ENCODE measurements around the gene IL15.

The IL15 gene

DNA sequence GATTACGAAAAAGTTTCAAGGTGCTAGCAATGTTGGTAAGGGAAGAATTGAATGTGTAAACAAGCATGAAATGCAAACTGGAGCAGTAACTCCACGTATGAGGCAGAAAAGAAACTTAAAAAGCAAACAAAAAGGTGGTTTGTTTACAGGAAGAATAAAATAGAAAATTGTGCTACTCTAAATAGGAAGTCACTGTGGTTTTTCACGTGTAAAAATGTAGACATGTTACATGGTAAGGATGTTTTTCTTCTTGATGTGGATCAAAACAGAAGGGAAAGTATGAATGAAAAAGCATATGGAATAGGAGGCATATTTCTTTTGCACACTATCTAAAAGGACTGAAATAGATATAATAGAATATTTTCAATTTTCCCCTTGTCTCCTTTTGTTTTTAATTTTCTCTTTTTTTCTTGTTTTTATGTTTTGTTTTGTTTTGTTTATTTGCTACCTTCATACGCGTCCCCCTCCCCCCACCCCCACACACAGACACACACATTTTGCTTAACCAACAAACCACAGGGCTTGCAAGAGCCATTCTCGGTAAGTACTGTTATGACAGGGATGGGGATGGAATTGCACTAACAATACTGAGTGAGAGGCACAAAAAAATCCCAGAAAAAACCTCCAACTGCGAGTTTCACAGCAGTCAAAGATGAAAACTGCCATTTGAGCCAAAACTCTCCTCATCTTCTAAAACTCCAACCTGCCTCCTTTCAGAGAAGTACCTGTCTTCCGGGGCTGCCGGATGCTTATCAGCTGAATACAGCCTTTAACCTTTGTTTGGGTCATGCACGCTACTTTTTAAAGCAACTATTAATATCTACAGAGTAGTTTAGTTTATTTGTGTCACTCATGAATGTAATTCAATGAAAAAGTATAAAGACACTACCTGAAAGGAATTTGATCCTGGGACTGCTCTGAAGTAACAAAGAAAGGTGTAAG lies 135.8 kb downstream of the IL15 start:
- no peak for DNase-seq (ENCODE audit: low read depth in 2 of 2)

DNA sequence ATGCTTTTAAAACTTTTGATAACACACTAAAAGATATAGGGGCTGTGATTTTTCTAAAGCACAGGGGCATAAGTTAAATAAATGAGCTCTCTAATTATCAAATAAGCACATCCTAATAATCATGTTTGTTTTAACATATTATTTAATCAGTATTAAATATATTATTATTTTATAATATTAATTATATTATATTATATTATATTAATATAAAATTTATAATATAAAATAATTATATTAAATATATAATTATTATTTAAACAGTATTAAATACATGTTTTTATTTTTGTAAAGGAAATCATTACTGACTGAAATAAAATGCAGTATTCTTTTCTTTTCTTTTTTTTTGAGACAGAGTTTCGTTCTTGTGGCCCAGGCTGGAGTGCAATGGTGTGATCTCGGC lies 136.5 kb downstream of the IL15 start:
- DNase-seq (ENCODE audit: low read depth in 2 of 2), result no peak

DNA sequence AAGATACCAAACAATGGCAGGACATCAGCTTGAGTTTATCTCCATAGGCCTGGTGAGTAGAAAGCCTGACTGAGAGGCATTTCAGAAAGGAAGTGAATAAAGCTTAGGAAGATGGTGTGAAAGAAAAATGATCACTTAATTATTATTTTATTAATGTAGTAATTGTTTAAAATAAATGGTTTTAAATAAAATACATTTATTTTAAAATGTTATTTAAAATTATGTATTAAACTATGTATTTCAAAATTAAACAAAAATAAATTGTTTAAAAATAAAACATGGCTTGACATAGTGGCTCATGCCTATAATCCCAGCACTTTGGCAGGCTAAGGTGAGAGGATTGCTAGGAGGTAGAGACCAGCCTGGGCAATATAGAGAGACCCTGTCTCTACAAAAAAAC lies 145.8 kb downstream of the IL15 start:
- DNase-seq (ENCODE audit: low read depth in 2 of 2), result no peak

Data from stimulated activated CD8-positive, alpha-beta memory T cell treated with anti-CD3 and anti-CD28 coated beads, Interleukin-2, amount 100 ng/mL, for 1 hour (primary cell).